Erythroblast (primary cell): ENCODE data around the gene CCDC137.
"Not testable (repeated sequence)": the region's sequence is repeated elsewhere in the genome, so short reads cannot be mapped to it uniquely, and the experiment has no call there.

Source experiments
- DNase-seq, 2 experiments: peaks; one replicate each; lab custom pipeline; 2025; lab: John Stamatoyannopoulos, UW
- GATA1 ChIP-seq: IDR thresholded peaks from 2 replicates; pipeline ENCODE4 v1.6.1; 2011; ENCODE audit warnings: low read depth, mild to moderate bottlenecking, control low read depth, low read length, moderate library complexity
- POLR2A ChIP-seq: IDR thresholded peaks from 2 replicates; pipeline ENCODE4 v1.6.1; 2011; ENCODE audit warnings: mild to moderate bottlenecking, low read length

CCDC137 gene, protein sequence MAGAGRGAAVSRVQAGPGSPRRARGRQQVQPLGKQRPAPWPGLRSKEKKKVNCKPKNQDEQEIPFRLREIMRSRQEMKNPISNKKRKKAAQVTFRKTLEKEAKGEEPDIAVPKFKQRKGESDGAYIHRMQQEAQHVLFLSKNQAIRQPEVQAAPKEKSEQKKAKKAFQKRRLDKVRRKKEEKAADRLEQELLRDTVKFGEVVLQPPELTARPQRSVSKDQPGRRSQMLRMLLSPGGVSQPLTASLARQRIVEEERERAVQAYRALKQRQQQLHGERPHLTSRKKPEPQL

DNA sequence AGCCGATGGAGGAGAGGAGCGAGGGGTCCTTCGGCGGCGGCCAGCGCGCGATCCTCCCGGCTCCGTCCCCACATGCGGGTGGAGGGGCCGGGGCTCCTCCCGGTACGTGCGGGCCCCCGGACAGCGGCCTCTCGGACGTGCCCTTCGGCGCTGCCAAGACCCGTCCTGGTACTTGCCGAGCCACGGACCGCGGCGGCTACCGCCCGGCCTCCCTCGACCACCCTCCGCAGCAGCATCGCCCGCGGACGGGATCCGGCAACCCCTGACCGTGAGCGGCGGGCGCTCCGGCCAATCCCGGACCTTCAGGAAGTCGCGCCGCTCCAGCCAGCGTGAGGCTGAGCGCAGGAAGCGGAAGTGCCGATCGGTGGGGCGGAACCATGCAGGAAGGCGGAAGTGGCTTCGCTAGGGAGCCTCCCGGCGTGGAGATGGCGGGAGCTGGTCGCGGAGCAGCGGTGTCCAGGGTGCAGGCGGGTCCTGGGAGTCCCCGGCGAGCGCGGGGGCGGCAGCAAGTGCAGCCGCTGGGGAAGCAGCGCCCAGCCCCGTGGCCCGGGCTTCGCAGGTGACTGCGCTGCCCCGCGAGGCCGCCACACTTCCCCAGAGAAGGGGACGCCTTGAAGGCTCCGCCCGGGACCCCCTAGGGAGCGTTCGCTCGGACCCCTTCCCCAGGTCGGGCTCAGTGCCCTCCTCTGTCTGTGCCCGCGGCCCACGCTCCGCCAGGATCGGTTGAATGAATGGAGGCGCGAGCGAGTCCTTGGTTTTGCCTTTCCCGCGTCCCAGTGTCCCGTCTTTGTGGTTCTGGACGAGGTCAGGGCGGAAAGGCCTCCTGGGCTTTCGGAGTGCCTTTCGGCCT, at the start of gene CCDC137, which contains the start of gene OXLD1:
Gene CCDC137 (plus strand): TSS at position 396 of the 850 bp plus-strand sequence. CDS start 30 bp downstream, at position 426.
Gene OXLD1 (minus strand): TSS at position 264 of the 850 bp plus-strand sequence. CDS start 28 bp downstream, at position 236.
- TF ChIP-seq POLR2A (peak; percentile 97), GATA1 (no peak)
- peak; percentile 97 for DNase-seq

DNA sequence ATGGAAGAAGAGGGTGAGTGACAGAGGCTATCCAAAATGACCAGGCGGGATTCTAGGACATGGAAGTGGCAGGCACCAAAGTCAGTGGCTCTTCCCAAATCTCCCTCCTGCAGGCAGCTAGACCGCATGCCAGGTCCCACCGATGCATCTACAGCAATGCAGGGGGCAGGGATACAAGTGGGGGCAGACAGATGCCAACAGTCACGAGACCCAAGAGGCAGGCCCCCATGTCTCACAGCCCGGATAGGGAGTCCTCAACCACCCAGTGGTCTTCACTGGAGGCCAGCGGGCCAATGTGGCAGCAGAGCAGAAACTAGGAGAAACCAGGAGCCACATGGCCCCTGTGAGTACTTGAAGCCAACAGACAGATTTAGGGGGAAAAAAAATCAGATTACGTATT, 49.7 kb upstream of the CCDC137 start:
- TF ChIP-seq GATA1 (no peak), POLR2A (no peak)
- no peak for DNase-seq

DNA sequence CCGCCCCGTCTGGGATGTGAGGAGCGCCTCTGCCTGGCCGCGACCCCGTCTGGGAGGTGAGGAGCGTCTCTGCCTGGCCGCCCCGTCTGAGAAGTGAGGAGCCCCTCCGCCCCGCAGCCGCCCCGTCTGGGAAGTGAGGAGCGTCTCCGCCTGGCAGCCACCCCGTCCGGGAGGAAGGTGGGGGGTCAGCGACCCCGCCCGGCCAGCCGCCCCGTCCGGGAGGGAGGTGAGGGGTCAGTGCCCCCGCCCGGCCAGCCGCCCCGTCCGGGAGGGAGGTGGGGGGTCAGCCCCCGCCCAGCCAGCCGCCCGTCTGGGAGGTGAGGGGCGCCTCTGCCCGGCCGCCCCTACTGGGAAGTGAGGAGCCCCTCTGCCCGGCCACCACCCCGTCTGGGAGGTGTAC, 48.2 kb upstream of the CCDC137 start:
- not testable (repeated sequence) for DNase-seq

DNA sequence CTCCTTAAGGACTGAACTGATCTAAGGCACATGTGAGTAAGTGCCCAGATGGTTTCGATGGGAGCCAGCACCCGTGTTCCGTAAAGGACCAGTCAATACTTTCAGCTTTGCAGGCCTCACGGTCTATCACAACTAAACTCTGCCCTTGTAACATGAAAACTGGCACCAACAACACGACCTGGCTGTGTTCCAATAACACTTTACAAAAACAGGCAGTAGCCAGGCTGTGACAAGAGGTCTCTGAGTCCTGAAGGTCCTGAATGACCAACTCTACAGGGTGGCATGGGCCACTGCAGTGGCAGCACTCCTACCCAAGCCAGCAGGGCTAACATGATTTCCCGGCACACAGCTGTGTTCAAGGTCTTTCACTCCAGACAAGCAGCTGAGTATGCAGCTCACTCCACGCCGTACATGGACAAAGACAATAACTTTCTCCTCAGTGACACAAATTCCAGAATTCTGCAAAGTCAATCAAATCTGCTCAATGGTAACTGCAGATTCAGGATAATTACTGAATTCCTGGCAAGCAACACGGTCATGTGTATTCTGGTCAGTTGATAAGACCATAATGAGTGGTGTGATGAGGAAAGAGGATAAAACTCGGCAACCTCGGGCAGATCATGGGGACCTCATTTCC, 44.9 kb upstream of the CCDC137 start:
- TF ChIP-seq POLR2A (no peak), GATA1 (no peak)
- DNase-seq = no peak

DNA sequence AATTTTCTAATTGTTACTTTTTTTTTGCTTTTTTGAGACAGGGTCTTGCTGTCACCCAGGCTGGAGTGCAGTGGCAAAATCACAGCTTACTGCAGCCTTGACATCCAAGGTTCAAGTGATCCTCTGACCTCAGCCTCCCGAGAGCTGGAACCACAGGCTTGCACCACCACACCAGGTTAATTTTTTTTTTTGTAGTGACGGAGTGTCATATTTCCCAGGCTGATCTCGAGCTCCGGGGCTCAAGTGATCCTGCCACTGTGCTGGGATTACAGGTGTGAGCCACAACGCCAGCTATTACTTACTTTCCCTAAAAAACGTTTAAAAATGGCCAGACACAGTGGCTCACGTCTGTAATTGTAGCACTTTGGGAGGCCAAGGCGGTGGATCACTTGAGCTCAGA, 36.3 kb upstream of the CCDC137 start:
- TF ChIP-seq POLR2A (no peak), GATA1 (no peak)
- no peak for DNase-seq

DNA sequence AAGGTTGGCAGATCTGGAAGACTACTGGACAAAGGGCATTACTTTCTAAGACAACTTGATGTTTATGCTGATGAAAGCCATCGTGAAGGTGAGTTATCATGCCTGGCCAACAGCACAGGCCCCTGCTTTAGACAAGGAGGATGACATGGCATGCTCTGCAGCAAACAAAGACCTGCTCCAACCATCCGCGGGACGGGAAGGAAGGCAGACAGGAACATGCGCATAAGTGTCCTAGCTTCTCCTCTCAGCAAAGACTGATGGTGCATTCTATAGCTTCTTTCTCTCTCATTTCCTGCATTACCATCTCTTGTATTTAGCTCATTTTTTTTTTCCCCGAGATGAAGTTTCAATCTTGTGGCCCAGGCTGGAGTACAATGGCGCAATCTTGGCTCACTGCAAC, 35.1 kb upstream of the CCDC137 start:
- DNase-seq = no peak

DNA sequence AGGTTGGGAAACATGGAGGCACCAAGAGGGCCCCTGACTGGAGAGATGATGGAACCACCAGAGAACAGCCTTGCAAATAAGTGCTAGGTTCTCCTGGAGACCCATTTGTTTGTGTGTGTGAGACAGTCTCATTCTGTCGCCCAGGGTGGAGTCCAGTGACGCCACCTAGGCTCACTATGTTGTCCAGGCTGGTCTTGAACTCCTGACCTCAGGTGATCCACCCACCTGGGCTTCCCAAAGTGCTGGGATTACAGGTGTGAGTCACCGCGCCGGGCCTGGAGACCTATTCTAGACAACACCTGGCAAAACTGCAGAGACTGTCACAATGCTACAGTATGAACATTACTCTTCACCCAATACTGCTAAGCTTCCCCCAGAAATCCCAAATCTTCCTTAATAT, 31.1 kb upstream of the CCDC137 start:
- TF ChIP-seq GATA1 = no peak
- TF ChIP-seq POLR2A = no peak
- no peak for DNase-seq

More for the DNA sequence above, 35.1 kb upstream of the CCDC137 start:
- TF ChIP-seq POLR2A (no peak), GATA1 (no peak)

DNA sequence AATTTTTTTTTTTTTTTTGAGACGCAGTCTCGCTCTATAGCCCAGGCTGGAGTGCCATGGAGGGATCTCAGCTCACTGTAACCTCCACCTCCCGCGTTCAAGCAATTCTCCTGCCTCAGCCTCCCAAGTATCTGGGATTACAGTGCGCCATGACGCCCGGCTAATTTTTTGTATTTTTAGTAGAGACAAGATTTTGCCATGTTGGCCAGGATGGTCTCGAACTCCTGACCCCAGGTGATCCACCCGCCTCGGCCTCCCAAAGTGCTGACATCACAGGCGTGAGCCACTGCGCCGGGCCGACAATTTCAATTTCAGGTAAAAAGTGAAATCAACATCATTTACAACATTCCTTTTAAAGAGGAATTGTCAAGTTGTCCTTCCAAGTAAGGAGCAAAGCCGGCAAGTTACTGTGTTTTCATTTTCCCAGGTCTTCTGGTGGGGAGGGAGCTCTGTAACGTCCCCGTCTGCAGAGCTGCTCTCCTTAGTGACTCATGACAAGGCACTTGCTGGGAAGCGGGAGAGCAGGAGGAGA, 30.5 kb upstream of the CCDC137 start:
- DNase-seq = peak; percentile 61 to 75
- no peak for TF ChIP-seq POLR2A
- no peak for TF ChIP-seq GATA1

DNA sequence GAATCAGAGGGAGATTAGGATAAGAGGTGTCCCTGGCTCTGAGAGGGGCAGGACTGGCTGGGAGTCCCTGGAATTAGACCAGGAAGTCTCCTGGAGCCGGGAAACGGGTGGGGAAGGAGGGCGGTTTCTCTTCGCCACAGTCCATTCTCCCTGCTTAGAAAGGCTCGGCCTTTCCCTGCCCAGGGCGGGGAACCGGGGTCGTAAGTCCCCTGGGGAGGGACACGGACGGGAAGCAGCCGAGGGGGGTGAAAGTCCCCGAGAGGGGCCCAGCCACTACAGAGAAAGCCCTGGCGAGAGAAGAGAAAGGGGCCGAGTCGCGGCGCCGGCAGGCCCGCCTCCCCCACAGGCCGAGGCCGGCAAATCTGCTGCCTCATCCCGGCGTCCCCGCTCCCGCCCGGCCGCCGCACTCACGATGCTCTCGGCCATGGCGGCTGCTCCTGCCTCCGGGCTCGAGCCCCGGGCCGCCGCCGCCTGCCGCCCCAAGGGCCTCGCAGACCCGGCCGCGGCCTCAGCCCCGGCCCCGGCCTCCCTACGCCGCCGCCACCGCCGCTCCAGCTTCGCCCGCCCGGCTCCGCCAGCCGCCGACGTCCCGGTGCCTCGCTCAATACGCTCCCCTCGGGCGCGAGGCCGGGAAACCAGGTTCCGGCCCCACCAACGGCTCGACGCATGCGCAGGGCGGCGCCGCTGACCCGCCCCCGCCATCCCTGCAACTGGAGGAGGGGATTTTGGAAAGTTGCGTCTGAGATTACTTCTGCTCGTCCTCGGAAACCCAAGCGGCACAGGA, 29.8 kb upstream of the CCDC137 start, which contains the start of the genes NPLOC4 and TSPAN10:
Gene NPLOC4 (minus strand): TSS at position 608 of the 784 bp plus-strand sequence. CDS start 182 bp downstream, at position 426.
Gene TSPAN10 (plus strand): TSS at position 692 of the 784 bp plus-strand sequence. CDS start 5,217 bp downstream, outside the sequence.
- peak; percentile 88 to 92 for DNase-seq
- TF ChIP-seq GATA1 (no peak), POLR2A (peak; percentile 82)

DNA sequence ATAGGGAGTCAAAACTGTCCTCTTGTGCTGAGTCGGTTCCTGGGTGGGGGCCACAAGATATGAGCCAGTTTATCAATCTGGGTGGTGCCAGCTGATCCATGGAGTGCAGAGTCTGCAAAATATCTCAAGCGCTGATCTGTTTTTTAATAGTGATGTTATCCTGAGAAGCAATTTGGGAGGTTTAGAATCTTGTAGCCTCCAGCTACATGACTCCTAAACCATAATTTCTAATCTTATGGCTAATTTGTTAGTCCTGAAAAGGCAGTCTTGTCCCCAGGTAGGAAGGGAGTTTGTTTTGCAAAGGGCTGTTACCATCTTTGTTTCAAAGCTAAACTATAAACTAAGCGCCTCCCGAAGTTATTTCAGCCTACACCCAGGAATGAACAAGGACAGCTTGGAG, 27.9 kb upstream of the CCDC137 start:
- TF ChIP-seq GATA1 (no peak), POLR2A (no peak)
- peak; percentile 43 to 64 for DNase-seq

DNA sequence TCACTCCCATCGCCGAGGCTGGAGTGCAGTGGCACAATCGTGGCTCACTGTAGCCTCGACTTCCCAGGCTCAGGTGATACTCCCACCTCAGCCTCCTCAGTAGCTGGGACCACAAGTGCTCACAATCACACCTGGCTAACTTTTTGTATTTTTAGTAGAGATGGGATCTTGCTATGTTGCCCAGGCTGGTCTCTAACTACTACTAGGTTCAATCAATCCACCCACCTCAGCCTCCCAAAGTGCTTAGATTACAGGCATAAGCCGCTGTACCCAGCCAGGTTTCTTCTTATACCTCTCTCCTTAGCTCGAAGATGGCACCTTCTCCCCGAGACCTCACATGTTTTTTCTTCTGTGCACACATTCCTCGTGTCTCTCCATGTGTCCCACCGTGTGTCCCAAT, 26.5 kb upstream of the CCDC137 start:
- DNase-seq = no peak
- no peak for TF ChIP-seq POLR2A
- no peak for TF ChIP-seq GATA1

DNA sequence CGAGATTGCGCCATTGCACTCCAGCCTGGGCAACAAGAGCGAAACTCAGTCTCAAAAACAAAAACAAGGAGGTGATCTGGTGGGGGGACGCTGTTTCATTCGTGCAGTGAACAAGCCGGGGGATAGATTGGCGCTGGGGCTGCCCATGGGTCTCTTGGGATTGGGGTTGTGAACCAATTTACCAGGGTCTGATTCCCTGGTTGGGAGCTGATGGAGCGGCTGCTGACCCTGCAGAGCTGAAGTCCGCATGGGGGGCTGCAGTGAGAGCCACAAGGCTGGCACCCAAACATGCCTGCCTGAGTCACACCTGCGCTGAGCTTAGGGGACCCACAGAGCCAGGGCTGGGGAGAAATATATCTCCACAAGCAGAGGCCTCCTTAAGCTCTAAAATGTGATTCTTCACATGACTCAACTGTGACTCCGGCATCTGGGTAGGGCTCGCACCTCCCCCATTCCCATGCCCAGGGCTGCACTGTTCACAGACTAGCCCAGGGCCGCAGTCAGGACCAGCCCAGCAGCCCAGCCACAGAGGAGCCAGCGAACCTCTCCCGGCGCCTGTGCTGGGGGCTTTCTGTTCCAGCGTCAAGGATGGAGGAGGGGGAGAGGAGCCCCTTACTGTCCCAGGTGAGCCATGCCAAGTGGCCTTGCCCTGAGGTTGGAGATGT, 24.6 kb upstream of the CCDC137 start:
- DNase-seq = peak in 1 of 2 experiments; percentile 28
- no peak for TF ChIP-seq POLR2A
- no peak for TF ChIP-seq GATA1
